Mesothelial cell of epicardium (in vitro differentiated cells): ENCODE data around the gene CSNK1A1. TPM values are rescaled to one million over a fixed set of nuclear protein-coding genes. Genes with fewer than 3 reads are reported as not detected.

Experiments
- DNase-seq, 2 experiments: peaks; one replicate each; pipeline ENCODE4 v3.0.0; 2021; ENCODE audit warnings: low spot score in 2 of 2; ENCODE audit not compliant: unreplicated experiment in 2 of 2
- H3K27ac Mint-ChIP-seq: 2 replicates; pipeline ENCODE4 v1.8.0; 2021; ENCODE audit warnings: mixed read lengths
- H3K27me3 Mint-ChIP-seq: 2 replicates; pipeline ENCODE4 v1.8.0; 2021; ENCODE audit warnings: low read depth, mixed read lengths
- H3K36me3 Mint-ChIP-seq: 2 replicates; pipeline ENCODE4 v1.8.0; 2021; ENCODE audit warnings: mixed read lengths
- H3K4me1 Mint-ChIP-seq: 2 replicates; pipeline ENCODE4 v1.8.0; 2021; ENCODE audit warnings: mixed read lengths
- H3K4me3 Mint-ChIP-seq: 2 replicates; pipeline ENCODE4 v1.8.0; 2021; ENCODE audit warnings: mild to moderate bottlenecking, moderate library complexity, mixed read lengths
- H3K9me3 Mint-ChIP-seq: 2 replicates; pipeline ENCODE4 v1.8.0; 2021; ENCODE audit warnings: mixed read lengths
- total RNA-seq: library from RNA; stranded (reverse); gene quantifications from 3 replicates; pipeline ENCODE4 v1.2.1, GENCODE V29; 2021
- TF ChIP-seq, protein P1 (sequence below): fragments of 200-600 bp; sonication (generic); IDR thresholded peaks from one replicate; pipeline ENCODE4 v1.5.0; 2021; ENCODE audit warnings: antibody characterized with exemption; ENCODE audit not compliant: unreplicated experiment

CSNK1A1 gene
- total RNA-seq, 1 donor from 2014 or later, result 254 TPM

DNA sequence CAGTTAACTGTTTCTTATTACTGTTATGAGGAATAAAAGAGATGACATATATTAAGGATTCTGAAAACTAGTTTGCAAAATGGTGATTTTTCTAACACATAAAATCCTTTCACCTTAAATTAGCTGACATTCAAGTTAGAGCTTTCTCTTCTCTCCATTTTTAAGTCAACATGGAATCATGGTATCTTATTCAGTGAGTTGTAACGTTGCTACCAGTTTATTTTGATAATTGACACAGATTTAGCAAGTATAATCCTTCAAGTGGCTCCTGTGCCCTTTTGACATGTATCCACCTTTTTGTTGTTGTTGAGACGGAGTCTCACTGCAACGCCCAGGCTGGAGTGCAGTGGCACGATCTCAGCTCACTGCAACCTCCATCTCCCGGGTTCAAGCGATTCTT is 58.5 kb downstream of the CSNK1A1 start:
- TF ChIP-seq, protein P1, sequence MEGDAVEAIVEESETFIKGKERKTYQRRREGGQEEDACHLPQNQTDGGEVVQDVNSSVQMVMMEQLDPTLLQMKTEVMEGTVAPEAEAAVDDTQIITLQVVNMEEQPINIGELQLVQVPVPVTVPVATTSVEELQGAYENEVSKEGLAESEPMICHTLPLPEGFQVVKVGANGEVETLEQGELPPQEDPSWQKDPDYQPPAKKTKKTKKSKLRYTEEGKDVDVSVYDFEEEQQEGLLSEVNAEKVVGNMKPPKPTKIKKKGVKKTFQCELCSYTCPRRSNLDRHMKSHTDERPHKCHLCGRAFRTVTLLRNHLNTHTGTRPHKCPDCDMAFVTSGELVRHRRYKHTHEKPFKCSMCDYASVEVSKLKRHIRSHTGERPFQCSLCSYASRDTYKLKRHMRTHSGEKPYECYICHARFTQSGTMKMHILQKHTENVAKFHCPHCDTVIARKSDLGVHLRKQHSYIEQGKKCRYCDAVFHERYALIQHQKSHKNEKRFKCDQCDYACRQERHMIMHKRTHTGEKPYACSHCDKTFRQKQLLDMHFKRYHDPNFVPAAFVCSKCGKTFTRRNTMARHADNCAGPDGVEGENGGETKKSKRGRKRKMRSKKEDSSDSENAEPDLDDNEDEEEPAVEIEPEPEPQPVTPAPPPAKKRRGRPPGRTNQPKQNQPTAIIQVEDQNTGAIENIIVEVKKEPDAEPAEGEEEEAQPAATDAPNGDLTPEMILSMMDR, result no peak
- no peaks in the 10 kb centered on the region for H3K27me3 Mint-ChIP-seq
- H3K4me3 Mint-ChIP-seq, result no peak overlapping the region
- H3K9me3 Mint-ChIP-seq, result no peaks in the 10 kb centered on the region
- H3K36me3 Mint-ChIP-seq, result peaks cover 18% of the 10 kb centered on the region
- H3K4me1 Mint-ChIP-seq, result peaks cover 15% of the 10 kb centered on the region
- no peak overlapping the region for H3K27ac Mint-ChIP-seq
- DNase-seq, result no peak

DNA sequence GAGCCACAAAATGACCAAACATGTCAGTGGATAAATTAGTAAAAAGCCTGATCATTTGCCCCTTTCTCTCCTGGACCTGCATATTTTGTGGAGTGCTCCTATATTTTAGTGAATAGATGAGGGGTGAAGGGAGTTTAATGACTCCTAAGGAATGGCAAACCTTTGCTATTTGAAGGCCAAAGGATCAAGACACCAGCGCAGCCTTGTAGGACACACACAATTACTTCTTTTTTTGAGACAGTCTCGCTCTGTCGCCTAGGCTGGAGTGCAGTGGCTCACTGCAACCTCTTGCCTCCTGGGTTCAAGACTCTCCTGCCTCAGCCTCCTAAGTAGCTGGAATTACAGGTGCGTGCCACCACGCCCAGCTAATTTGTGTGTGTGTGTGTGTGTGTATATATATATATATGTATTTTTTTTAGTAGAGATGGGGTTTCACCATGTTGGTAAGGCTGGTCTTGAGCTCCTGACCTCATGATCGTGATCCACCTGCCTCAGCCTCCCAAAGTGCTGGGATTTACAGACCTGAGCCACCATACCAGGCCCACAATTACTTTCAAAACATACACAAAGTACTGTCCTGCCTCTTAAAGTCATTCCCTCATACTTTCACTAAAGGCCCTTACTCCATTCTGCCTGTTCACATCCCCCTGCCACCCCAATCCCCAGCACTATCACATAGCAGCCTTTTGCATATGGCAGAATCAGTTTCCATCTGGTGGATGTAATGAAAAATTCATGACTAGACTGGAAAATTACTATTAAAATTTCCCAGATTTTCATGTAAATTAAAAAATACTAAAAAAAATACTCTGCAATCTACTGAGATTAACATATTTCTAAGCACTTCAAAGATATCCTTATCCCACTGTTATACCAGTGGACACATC is 60.4 kb downstream of the CSNK1A1 start:
- DNase-seq, result no peak
- H3K4me3 Mint-ChIP-seq, result no peak overlapping the region
- H3K4me1 Mint-ChIP-seq, result peaks cover 23% of the 10 kb centered on the region
- no peaks in the 10 kb centered on the region for H3K9me3 Mint-ChIP-seq
- H3K27ac Mint-ChIP-seq, result no peak overlapping the region
- no peaks in the 10 kb centered on the region for H3K27me3 Mint-ChIP-seq
- TF ChIP-seq, protein P1, result no peak
- peaks cover 13% of the 10 kb centered on the region for H3K36me3 Mint-ChIP-seq

DNA sequence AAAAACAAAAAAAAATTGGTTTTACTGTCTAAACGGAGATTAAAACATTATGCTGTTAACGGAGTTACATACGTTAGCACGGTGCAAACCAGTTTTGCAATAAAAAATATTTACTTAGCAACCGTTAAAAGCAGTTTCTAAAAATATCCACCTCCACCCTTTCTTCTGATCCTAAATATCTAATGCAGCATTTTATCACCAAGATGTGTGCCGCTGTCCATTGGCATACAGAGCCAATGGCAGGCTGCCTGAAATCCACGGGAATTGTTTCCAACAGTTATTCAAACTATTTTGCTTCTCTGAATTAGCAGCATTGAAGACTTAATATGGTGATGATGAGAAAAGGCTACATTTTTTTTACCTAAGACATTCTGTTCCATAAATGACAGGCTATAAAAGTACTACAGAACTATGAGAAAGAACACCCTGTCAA is 61.6 kb downstream of the CSNK1A1 start:
- Mint-ChIP-seq H3K4me3 (no peak overlapping the region), H3K4me1 (peaks cover 29% of the 10 kb centered on the region), H3K9me3 (no peaks in the 10 kb centered on the region), H3K27me3 (no peaks in the 10 kb centered on the region), H3K36me3 (peaks cover 10% of the 10 kb centered on the region), H3K27ac (peak overlapping the region; percentile 1)
- TF ChIP-seq, protein P1, result no peak
- DNase-seq, result no peak

DNA sequence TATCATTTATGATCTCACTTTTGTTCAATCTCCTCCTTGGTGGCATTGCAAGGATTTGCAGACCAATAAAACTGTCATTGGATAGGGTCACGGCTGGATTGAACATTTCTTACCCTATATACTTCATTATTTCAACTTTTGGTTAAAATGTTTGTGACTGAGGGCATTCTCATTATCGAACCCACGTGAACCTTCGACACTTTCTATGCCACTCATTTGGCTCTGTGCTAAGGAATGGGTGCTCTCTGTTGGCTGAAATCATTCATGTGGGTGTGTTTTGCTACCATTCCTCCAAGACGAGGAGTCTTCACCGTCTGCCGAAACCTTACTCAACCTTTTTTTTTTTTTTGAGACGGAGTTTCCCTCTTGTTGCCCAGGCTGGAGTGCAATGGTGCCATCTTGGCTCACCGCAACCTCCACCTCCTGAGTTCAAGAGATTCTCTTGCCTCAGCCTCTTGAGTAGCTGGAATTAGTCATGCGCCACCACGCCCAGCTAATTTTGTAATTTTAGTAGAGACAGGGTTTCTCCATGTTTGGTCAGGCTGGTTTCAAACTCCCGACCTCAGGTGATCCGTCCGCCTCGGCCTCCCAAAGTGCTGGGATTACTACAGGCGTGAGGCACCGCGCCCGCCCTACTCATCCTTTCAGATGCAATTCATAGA is 62.5 kb downstream of the CSNK1A1 start:
- no peaks in the 10 kb centered on the region for H3K27me3 Mint-ChIP-seq
- H3K9me3 Mint-ChIP-seq, result no peaks in the 10 kb centered on the region
- no peak overlapping the region for H3K4me3 Mint-ChIP-seq
- TF ChIP-seq, protein P1, result no peak
- DNase-seq, result no peak
- H3K36me3 Mint-ChIP-seq, result peaks cover 5% of the 10 kb centered on the region
- no peak overlapping the region for H3K27ac Mint-ChIP-seq
- H3K4me1 Mint-ChIP-seq, result peaks cover 29% of the 10 kb centered on the region

DNA sequence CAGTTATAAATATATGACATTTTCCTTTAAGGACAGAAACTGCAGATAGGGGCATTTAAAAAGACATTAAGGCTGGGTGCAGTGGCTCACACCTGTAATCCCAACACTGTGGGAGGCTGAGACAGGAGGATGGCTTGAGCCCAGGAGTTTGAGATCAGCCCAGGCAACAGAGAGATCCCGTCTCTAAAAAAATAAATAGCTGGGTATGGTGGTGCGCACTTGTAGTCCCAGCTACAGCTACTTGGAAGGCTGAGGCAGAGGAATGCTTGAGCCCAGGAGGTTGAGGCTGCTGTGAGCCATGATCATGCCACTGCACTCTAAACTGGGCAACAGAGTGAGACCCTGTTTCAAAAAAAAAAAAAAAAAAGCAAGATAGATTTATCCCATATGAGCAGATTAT is 63.6 kb downstream of the CSNK1A1 start:
- H3K36me3 Mint-ChIP-seq, result no peaks in the 10 kb centered on the region
- no peaks in the 10 kb centered on the region for H3K9me3 Mint-ChIP-seq
- H3K27ac Mint-ChIP-seq, result peak overlapping the region; percentile 91
- no peak for DNase-seq
- peaks cover 23% of the 10 kb centered on the region for H3K4me1 Mint-ChIP-seq
- no peak overlapping the region for H3K4me3 Mint-ChIP-seq
- no peaks in the 10 kb centered on the region for H3K27me3 Mint-ChIP-seq
- TF ChIP-seq, protein P1, result no peak
